Stimulated activated CD8-positive, alpha-beta memory T cell treated with anti-CD3 and anti-CD28 coated beads, Interleukin-7, amount 100 ng/mL, for 48 hours (primary cell): Measurements from ENCODE around the gene ATN1.
"Not testable (repeated sequence)": the region's sequence is repeated elsewhere in the genome, so short reads cannot be mapped to it uniquely, and the experiment has no call there.

Source experiments
- DNase-seq, 2 donors: peaks; one replicate each; pipeline ENCODE4 v3.0.0-alpha.2; 2020; ENCODE audit warnings: low read depth in 1 of 2; ENCODE audit errors: extremely low read depth in 1 of 2

Gene ATN1

GRCh38 chr12:6927379-6928021 is at the start of gene ATN1:
Gene ATN1 (plus strand): TSS chr12:6927959. CDS start chr12:6934002, 6,043 bp downstream.
- no peak for DNase-seq

- DNase-seq = not testable (repeated sequence)
Measured at GRCh38 chr12:6879824-6880223, 47.9 kb upstream of the ATN1 start.

- no peak for DNase-seq
Measured at GRCh38 chr12:6883252-6883651, 44.5 kb upstream of the ATN1 start.

- DNase-seq = no peak
Measured at GRCh38 chr12:6883683-6884082, 44.1 kb upstream of the ATN1 start.

- no peak for DNase-seq
Measured at GRCh38 chr12:6884539-6884938, 43.2 kb upstream of the ATN1 start.

- not testable (repeated sequence) for DNase-seq
Measured at GRCh38 chr12:6886206-6886999, 41.4 kb upstream of the ATN1 start.

GRCh38 chr12:6887460-6887859 is 40.3 kb upstream of the ATN1 start:
- DNase-seq = no peak

- no peak for DNase-seq
Measured at GRCh38 chr12:6888360-6888759, 39.4 kb upstream of the ATN1 start.

- DNase-seq = not testable (repeated sequence)
Measured at GRCh38 chr12:6888794-6889193, 39.0 kb upstream of the ATN1 start.

- DNase-seq = not testable (repeated sequence)
Measured at GRCh38 chr12:6889775-6890573, 37.8 kb upstream of the ATN1 start.

GRCh38 chr12:6890789-6891645 is 36.7 kb upstream of the ATN1 start:
- DNase-seq = peak; percentile 96 to 98

- DNase-seq = no peak
Measured at GRCh38 chr12:6891646-6892001, 36.1 kb upstream of the ATN1 start.

- DNase-seq = not testable (repeated sequence)
Measured at GRCh38 chr12:6892683-6893082, 35.1 kb upstream of the ATN1 start.

GRCh38 chr12:6894321-6894720 is 33.4 kb upstream of the ATN1 start:
- no peak for DNase-seq

GRCh38 chr12:6896846-6897435 is 30.8 kb upstream of the ATN1 start:
- no peak for DNase-seq

GRCh38 chr12:6899427-6899826 is 28.3 kb upstream of the ATN1 start:
- DNase-seq = no peak

GRCh38 chr12:6899837-6900519 is 27.8 kb upstream of the ATN1 start:
- no peak for DNase-seq

GRCh38 chr12:6902448-6902847 is 25.3 kb upstream of the ATN1 start:
- DNase-seq = no peak

GRCh38 chr12:6903722-6904121 is 24.0 kb upstream of the ATN1 start:
- no peak for DNase-seq
